ENCODE data around the gene YPEL3. TPM values are rescaled to one million over a fixed set of nuclear protein-coding genes. Genes with fewer than 3 reads are reported as not detected.

The YPEL3 gene
- total RNA-seq, 2 experiments from 2014 or later: 154 to 166 TPM

- H3K9me3 Mint-ChIP-seq: peaks cover 13% of the 10 kb centered on the region
- H3K4me3 Mint-ChIP-seq: peak overlapping the region; percentile 93
- peak overlapping the region; percentile 78 to 87 for H3K27ac ChIP-seq (ENCODE audit: low read depth in 1 of 2, low read length in 2 of 2)
- peaks cover 45% of the 10 kb centered on the region for H3K4me1 Mint-ChIP-seq (ENCODE audit: low read depth)
- peaks cover 24 to 25% of the 10 kb centered on the region in 2 experiments for H3K9me3 ChIP-seq (ENCODE audit: control insufficient read depth in 1 of 2, insufficient read depth in 1 of 2, low read length in 2 of 2)
- DNase-seq (no peak), ATAC-seq (ENCODE audit: poor library complexity) (no peak)
- intact Hi-C loops (cut with DNase I, micrococcal nuclease): loop anchor here in 1 of 2 experiments (10.0 kb wide), 1 partner anchor 320 kb away; no protein-coding TSS in a partner anchor
- POLR2A ChIA-PET: interaction anchor here (1.5 to 7.9 kb wide), 3 partner anchors 29 to 276 kb away, joined by 3 to 163 read pairs (median 118); partner anchors contain the start of genes ALDOA and CORO1A
- H3K36me3 Mint-ChIP-seq (ENCODE audit: low read depth): peaks cover 64% of the 10 kb centered on the region
- peaks cover 21% of the 10 kb centered on the region for H3K36me3 ChIP-seq (ENCODE audit: insufficient read depth, low read length)
- peak overlapping the region; percentile 95 for H3K27ac Mint-ChIP-seq
- no peak for TF ChIP-seq CTCF (IDR thresholded peaks at IDR 0.05)
- H3K4me1 ChIP-seq (ENCODE audit: insufficient read depth, low read length): peaks cover 66% of the 10 kb centered on the region
- H3K4me3 ChIP-seq (ENCODE audit: low read length): peak overlapping the region; percentile 85
- CTCF ChIA-PET: interaction anchor here (0.8 kb wide), 1 partner anchor 17 kb away, joined by 3 read pairs; no protein-coding TSS in a partner anchor
- no peaks in the 10 kb centered on the region for H3K27me3 ChIP-seq (ENCODE audit: control insufficient read depth in 1 of 2, insufficient read depth in 2 of 2, low read length in 2 of 2)
- no peaks in the 10 kb centered on the region for H3K27me3 Mint-ChIP-seq
These were observed 1.4 kb downstream of the YPEL3 start for GRCh38 chr16:30094541-30095165.

GRCh38 chr16:30092373-30093010, 3.5 kb downstream of the YPEL3 start:
- H3K27ac Mint-ChIP-seq: peak overlapping the region; percentile 95
- peaks cover 53% of the 10 kb centered on the region for H3K36me3 Mint-ChIP-seq (ENCODE audit: low read depth)
- ChIA-PET POLR2A (interaction anchor here (0.5 to 7.9 kb wide), 20 partner anchors 10 to 479 kb away, joined by 3 to 163 read pairs (median 4); partner anchors contain the start of genes ALDOA, CORO1A, DCTPP1 and MAPK3), CTCF (interaction anchor here (0.7 to 3.3 kb wide), 20 partner anchors 10 to 537 kb away, joined by 3 to 26 read pairs (median 4); partner anchors contain the start of genes ALDOA, CORO1A, MAPK3 and PPP4C)
- DNase-seq (peak in 12 of 14 experiments; percentile 30 to 91 (median 56)), ATAC-seq (ENCODE audit: poor library complexity) (peak; percentile 10)
- peaks cover 53% of the 10 kb centered on the region for H3K4me1 Mint-ChIP-seq (ENCODE audit: low read depth)
- peaks cover 21% of the 10 kb centered on the region for H3K36me3 ChIP-seq (ENCODE audit: insufficient read depth, low read length)
- H3K4me3 ChIP-seq (ENCODE audit: low read length): peak overlapping the region; percentile 67
- H3K9me3 ChIP-seq (ENCODE audit: control insufficient read depth in 1 of 2, insufficient read depth in 1 of 2, low read length in 2 of 2): peaks cover 12 to 14% of the 10 kb centered on the region in 2 experiments
- peaks cover 73% of the 10 kb centered on the region for H3K4me1 ChIP-seq (ENCODE audit: insufficient read depth, low read length)
- H3K27me3 ChIP-seq (ENCODE audit: control insufficient read depth in 1 of 2, insufficient read depth in 2 of 2, low read length in 2 of 2): no peaks in the 10 kb centered on the region
- no peaks in the 10 kb centered on the region for H3K27me3 Mint-ChIP-seq
- intact Hi-C loops (cut with DNase I, micrococcal nuclease): loop anchor here in 1 of 2 experiments (10.0 kb wide), 1 partner anchor 322 kb away; no protein-coding TSS in a partner anchor
- H3K27ac ChIP-seq (ENCODE audit: low read depth in 1 of 2, low read length in 2 of 2): peak overlapping the region; percentile 58 to 81
- no peak for TF ChIP-seq CTCF (IDR thresholded peaks at IDR 0.05)
- H3K9me3 Mint-ChIP-seq: peaks cover 4% of the 10 kb centered on the region
- peak overlapping the region; percentile 88 for H3K4me3 Mint-ChIP-seq

All from CD4-positive, alpha-beta T cell (primary cell).